HUDEP-2 (cell line): Measurements from ENCODE around the gene MEMO1.
A peak's percentile ranks its signal among the peaks of the same experiment; 100 is the strongest.
"Not testable (repeated sequence)": the region's sequence is repeated elsewhere in the genome, so short reads cannot be mapped to it uniquely, and the experiment has no call there.

ENCODE experiments used
- DNase-seq, 76 experiments: peaks; one replicate each; lab custom pipeline; 2025; ENCODE audit not compliant: unreplicated experiment in 76 of 76; lab: John Stamatoyannopoulos, UW

MEMO1 gene

DNA sequence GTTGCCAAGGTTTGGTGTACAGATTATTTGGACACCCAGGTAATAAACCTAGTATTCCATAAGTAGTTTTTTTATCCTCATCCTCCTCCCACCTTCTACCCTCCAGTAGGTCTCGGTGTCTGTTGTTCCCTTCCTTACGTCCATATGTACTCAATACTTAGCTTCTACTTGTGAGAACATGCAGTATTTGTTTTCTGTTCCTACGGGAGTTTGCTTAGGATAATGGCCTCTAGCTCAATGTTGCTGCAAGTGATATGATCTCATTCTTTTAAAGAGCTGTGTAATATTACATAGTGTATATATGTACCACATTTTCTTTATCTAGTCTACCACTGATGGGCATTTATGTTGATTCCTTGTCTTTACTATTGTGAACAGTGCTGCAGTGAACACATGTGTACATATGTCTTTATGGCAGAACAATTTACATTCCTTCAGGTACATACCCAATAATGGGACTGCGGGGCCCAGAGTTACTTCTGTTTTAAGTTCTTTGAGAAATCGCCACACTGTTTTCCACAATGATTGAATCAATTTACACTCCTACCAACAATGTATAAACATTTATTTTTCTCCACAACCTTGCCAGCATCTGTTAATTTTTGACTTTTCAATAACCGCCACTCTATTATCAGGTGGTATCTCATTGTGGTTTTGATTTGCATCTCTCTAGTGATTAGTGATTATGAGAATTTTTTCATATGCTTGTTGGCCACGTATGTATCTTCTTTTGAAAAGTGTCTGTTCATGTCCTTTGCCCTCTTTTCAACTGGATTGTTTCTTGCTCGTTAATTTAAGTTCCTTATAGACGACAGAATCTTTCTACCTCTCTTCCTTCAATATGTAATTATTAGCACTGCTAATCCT is 88.0 kb downstream of the MEMO1 start:
- no peak for DNase-seq

DNA sequence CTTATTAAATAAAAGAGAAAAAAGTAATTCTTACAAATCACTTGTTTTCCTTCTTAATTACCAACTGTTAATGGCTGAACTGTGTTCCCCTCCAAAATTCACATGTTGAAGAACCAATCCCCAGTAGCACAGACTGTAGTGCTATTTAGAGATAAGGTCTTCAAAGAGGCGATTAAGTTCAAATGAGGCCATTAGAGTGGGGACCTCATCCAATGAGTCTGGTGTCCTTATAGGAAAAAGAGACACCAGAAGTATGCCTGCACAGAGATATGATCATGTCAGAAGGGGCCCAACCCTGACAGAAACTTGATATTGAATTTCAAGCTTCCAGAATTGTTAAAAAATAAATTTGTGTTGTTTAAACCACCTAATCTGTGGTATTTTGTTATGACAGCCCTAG is 89.8 kb downstream of the MEMO1 start:
- DNase-seq = peak in 16 of 76 experiments; percentile 3 to 41 (median 14)

DNA sequence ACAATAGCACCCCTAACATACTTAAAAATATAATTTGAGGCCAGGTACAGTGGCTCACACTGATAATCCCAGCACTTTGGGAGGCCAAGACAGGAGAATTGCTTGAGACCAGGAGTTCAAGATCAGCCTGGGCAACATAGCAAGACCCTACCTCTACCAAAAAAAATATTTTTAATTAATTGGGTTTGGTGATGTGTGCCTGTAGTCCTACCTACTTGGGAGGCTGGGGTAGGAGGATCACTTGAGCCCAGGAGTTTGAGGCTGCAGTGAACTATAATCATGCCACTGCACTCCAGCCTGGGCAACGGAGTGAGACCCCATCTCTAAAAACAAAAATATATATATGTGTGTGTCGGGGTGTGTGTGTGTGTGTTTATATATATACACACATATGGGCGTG is 91.3 kb downstream of the MEMO1 start:
- no peak for DNase-seq

DNA sequence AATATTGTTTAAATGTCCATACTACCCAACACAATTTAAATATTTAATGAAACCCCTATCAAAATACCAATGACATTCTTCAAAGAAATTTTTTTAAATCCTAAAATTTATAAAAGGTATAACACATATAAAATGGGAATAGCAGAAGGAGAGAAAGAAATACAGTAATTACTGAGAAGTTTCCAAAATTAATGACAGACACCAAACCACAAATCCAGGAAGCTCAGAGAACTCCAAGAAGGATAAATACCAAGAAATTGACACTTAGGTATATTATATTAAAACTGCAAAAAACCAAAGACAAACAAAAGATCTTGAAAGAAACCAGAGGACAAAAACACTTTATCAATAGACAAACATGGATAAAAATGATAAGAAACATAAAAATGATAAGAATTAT is 101.1 kb downstream of the MEMO1 start:
- DNase-seq = no peak

DNA sequence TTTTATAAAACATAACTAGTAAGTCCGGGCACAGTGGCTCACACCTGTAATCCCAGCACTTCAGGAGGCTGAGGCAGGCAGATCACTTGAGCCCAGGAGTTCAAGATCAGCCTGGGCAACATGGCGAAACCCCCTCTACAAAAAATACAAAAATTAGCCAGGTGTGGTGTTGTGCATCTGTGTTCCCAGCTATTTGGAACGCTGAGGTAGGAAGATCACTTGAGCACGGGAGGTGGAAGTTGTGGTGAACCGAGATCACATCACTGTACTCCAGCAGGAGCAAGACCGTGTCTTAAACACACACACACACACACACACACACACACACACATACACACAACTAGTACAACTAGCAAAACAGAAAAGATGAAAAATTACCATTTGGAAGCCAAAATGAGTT is 103.3 kb downstream of the MEMO1 start:
- not testable (repeated sequence) for DNase-seq

GRCh38 chr2:31903109-31903780 is 107.6 kb downstream of the MEMO1 start:
- DNase-seq = no peak

- DNase-seq = no peak
These were observed 108.9 kb downstream of the MEMO1 start for GRCh38 chr2:31901900-31902299.

GRCh38 chr2:31900156-31900555 is 110.7 kb downstream of the MEMO1 start:
- DNase-seq = not testable (repeated sequence)

GRCh38 chr2:31898346-31898745 is 112.5 kb downstream of the MEMO1 start:
- not testable (repeated sequence) for DNase-seq

DNA sequence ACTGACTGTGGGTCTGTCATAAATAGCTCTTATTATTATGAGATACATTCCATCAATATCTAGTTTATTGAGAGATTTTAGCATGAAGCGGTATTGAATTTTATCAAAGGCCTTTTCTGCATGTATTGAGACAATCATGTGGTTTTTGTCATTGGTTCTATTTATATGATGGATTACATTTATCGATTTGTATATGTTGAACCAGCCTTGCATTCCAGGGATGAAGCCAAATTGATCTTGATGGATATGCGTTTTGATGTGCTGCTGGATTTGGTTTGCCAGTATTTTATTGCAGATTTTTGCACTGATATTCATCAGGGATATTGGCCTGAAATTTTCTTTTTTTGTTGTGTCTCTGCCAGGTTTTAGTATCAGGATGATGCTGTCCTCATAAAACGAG is 113.5 kb downstream of the MEMO1 start:
- not testable (repeated sequence) for DNase-seq

- DNase-seq = no peak
These were observed 114.5 kb downstream of the MEMO1 start for GRCh38 chr2:31896293-31896692.

GRCh38 chr2:31894656-31895055 is 116.2 kb downstream of the MEMO1 start:
- DNase-seq = no peak

DNA sequence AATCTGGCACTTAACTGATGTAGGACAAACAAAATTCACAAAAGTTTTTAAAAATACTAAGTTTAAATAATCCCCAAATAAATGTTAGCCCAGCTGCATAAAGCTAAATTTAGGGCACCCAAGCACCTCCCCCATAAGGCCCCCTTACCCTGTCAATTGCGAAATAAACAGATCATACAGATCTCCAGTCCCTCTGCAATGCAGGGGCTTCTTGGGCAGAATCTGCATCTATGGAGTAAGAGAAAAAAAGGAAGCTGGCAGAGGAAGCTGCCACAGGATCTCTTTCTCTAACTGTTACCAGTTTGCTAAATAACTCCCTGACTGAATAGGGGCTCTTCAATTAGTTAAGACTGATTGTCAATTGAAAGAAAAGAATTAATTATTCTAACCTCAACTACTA is 117.7 kb downstream of the MEMO1 start:
- DNase-seq = no peak

DNA sequence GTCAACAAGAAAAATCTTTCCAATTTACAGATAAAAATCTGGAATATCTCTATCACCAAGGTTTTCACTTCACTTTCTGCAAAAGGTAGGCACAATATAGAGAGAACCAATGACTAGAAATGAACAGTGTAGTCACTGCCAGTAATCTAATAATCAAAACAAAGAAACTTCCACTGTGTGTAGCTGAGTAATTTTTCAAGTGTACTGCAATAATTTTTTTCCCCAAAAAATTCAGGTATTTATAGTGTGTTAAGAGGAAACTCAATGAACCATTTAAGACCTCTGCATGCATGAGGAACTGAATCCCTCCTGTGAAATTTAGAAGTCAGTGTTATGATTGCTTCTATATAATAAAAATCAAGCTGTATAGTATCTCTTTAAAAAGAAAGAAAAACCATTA is 121.8 kb downstream of the MEMO1 start:
- DNase-seq = no peak

DNA sequence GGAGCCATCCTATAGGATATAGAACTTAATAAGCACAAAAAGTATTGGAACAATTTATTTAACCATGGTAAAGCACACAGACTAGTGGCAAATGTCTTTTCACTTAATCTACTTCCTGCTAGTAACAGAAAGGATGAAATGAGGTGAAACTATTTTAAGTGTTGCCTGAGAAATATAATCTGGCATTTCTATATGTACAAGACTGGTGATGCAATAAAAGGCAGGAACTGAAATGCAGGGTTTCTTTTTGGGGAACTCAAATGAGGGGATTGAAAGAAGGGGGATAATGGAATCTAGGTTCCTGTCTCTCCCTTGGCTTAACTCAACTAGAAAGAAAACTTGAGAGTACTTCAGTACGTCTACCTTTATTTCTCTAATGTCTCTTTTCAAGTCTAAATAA is 122.3 kb downstream of the MEMO1 start:
- DNase-seq = no peak

DNA sequence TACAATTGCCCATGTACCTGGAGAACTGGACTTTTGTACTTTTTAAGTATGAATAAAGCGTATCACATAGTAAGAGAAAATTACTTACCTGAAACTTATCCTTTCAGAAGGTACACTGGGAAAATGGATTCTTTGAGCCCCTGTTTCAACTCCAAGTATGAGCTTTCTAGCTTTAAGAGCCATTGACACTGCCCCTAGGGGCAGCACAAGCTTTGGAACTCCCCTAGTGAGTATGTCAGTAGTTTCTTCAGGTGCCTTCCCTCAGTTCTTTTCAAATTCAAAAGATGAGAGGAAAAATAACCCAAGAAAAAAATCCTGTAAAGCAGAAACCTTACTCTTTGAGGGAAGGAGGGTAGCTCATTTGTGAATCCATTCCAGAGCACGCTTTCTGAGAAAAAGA is 124.1 kb downstream of the MEMO1 start:
- DNase-seq = peak in 17 of 76 experiments; percentile 1 to 36 (median 13)

DNA sequence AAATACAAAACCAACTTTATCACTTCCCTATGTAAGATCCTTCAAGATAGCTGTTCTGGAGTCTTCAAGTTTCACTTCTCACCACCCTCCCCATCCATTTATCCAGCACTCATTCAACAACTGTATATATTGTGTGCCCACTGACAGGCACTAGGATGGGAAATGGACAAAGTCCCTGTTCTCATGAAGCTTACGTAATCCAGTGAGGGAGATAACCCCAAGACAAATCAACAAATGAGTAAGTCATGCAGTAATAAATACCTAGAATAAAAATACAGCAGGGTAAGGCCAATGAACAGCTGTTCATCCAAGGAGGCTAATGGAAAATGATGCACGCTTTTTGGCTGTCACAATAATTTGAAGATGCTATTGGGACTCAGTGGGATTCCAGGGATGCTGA is 133.8 kb downstream of the MEMO1 start:
- DNase-seq = no peak

DNA sequence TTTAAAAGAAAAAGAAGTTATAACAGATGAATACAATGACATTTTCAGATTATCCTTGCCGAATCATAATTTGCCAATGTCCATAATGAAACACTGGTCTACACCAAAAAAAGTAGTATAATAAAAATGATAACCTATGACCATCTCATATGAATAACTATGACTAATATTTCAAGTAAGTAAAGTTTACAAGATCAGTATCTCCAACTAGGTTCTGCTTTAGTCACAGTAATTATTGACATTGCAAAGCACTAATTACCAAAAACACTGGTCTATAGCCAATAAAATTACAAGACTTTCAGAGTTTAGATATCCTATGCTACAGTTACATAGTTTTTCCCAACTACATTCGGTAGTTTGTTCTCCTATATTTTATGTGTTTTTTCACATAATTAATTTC is 136.7 kb downstream of the MEMO1 start:
- DNase-seq = no peak

DNA sequence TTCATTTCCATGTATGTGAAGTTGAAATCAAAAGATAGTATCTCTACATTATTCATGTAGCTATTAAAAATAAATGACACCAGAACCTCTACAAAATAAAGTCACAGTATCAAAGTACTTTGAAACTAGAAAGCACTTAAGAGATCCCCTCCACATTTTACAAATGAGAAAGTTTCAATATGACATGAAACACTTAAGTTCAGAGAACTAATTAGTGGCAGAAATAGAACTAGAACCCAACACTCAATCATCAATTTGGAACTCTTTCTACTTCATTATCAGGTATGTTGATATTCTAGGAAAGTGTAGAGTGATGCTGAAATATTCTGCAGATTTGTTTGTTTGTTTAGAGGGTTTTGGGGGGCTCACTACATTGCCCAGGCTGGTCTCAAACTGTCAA is 145.6 kb downstream of the MEMO1 start:
- DNase-seq = no peak

DNA sequence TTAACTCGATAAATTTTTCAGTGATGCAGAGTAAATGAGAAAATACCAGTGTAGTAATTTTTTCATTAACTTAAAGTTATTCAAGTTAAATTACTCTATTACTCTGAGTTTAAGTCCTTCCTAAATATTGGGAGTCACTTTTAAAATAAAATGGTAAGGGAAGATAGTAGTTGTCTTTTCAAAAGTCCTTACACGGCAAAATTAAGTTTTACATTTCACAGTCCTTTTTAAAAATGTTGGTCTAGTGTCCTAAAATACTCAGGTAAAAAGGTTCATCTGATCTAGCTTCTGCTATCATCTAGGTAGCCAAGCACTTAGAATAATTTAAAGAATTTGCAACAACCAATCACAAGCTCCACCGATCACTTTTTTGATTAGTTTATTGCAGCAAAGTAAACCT is 146.9 kb downstream of the MEMO1 start:
- DNase-seq = no peak

DNA sequence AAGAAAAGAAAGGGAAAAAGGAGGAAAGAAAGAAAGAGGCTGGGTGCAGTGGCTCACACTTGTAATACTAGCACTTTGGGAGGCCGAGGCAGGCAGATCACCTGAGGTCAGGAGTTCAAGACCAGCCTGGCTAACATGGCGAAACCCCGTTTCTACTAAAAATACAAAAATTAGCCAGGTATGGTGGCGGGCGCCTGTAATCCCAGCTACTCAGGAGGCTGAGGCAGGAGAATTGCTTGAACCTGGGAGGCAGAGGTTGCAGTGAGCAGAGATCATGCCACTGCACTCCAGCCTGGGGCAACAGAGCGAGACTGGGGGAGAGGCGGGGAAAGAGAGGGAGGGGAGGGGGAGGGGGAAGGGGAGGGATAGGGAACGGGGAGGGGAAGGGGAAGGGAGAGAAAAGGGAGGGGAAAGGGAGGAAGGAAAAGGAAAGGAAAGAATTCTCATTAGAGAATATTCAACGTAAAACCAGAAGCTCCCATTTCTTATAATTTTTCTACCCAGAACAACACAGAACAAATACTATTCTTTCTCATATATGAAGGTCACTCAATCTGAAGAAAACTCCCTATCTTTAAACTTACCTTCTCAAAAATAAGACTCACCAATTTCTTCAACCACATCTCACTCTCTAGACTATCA is 147.7 kb downstream of the MEMO1 start:
- not testable (repeated sequence) for DNase-seq

- DNase-seq = no peak
These were observed 150.8 kb downstream of the MEMO1 start for GRCh38 chr2:31859959-31860358.
